Measurements from ENCODE around the gene CT45A10.
"Not testable (repeated sequence)": the region's sequence is repeated elsewhere in the genome, so short reads cannot be mapped to it uniquely, and the experiment has no call there.

Gene CT45A10

GRCh38 chrX:135893294-135893817 is at the start of gene CT45A10, which contains the start of gene SAGE1:
CT45A10 (minus strand) TSS chrX:135893444; CDS start chrX:135885344, 8,100 bp downstream.
SAGE1 (plus strand) TSS chrX:135893716; CDS start chrX:135896243, 2,527 bp downstream.
- H3K36me3 ChIP-seq (ENCODE audit: control insufficient read depth, insufficient read depth, low read length): no peaks in the 10 kb centered on the region
- H3K9me3 ChIP-seq (ENCODE audit: control insufficient read depth, low read length): no peaks in the 10 kb centered on the region

GRCh38 chrX:135931644-135932487 is 38.6 kb upstream of the CT45A10 start:
- TF ChIP-seq CTCF (IDR thresholded peaks at IDR 0.05): peak; percentile 38
- Histone ChIP-seq H3K9ac (no peak overlapping the region), H2AFZ (no peak overlapping the region), H3K4me3 (ENCODE audit: low read depth, low read length) (no peak overlapping the region), H3K36me3 (ENCODE audit: control insufficient read depth, insufficient read depth, low read length) (no peaks in the 10 kb centered on the region), H3K4me1 (no peaks in the 10 kb centered on the region), H3K27me3 (ENCODE audit: control insufficient read depth, insufficient read depth, low read length) (no peaks in the 10 kb centered on the region), H3K79me2 (no peaks in the 10 kb centered on the region), H3K4me2 (ENCODE audit: low read length) (no peak overlapping the region), H3K27ac (no peak overlapping the region), H3K9me3 (ENCODE audit: control insufficient read depth, low read length) (no peaks in the 10 kb centered on the region)

More at GRCh38 chrX:135893294-135893817, at the start of gene CT45A10, which contains the start of gene SAGE1:
- no peak within 1 kb of the TSS for H3K9ac ChIP-seq
- H3K4me2 ChIP-seq (ENCODE audit: low read length): no peak within 1 kb of the TSS
- H3K4me3 ChIP-seq (ENCODE audit: low read depth, low read length): no peak within 1 kb of the TSS
- no peaks in the 10 kb centered on the region for H3K27me3 ChIP-seq (ENCODE audit: control insufficient read depth, insufficient read depth, low read length)
- H3K4me1 ChIP-seq: no peaks in the 10 kb centered on the region
- no peak within 1 kb of the TSS for H2AFZ ChIP-seq
- no peaks in the 10 kb centered on the region for H3K79me2 ChIP-seq
- no peak for TF ChIP-seq CTCF (IDR thresholded peaks at IDR 0.05)
- H3K27ac ChIP-seq: no peak within 1 kb of the TSS

GRCh38 chrX:135927897-135928296 is 34.7 kb upstream of the CT45A10 start:
- Histone ChIP-seq H3K79me2 (no peaks in the 10 kb centered on the region), H3K4me2 (ENCODE audit: low read length) (no peak overlapping the region), H3K9ac (no peak overlapping the region), H3K9me3 (ENCODE audit: control insufficient read depth, low read length) (no peaks in the 10 kb centered on the region), H3K4me3 (ENCODE audit: low read depth, low read length) (no peak overlapping the region), H3K27ac (no peak overlapping the region), H3K36me3 (ENCODE audit: control insufficient read depth, insufficient read depth, low read length) (no peaks in the 10 kb centered on the region), H3K4me1 (no peaks in the 10 kb centered on the region), H2AFZ (no peak overlapping the region), H3K27me3 (ENCODE audit: control insufficient read depth, insufficient read depth, low read length) (no peaks in the 10 kb centered on the region)
- TF ChIP-seq CTCF (IDR thresholded peaks at IDR 0.05): no peak

- Histone ChIP-seq H3K27me3 (ENCODE audit: control insufficient read depth, insufficient read depth, low read length) (no peaks in the 10 kb centered on the region), H3K36me3 (ENCODE audit: control insufficient read depth, insufficient read depth, low read length) (no peaks in the 10 kb centered on the region)
- no peak for TF ChIP-seq CTCF (IDR thresholded peaks at IDR 0.05)
These were observed 30.1 kb upstream of the CT45A10 start for GRCh38 chrX:135923353-135923752.

GRCh38 chrX:135920516-135920915 is 27.3 kb upstream of the CT45A10 start:
- not testable (repeated sequence) for H3K27ac ChIP-seq; H3K4me1 ChIP-seq; H3K9ac ChIP-seq; H3K79me2 ChIP-seq; H3K36me3 ChIP-seq (ENCODE audit: control insufficient read depth, insufficient read depth, low read length); H3K27me3 ChIP-seq (ENCODE audit: control insufficient read depth, insufficient read depth, low read length); H2AFZ ChIP-seq; H3K9me3 ChIP-seq (ENCODE audit: control insufficient read depth, low read length); H3K4me2 ChIP-seq (ENCODE audit: low read length); H3K4me3 ChIP-seq (ENCODE audit: low read depth, low read length)

More at GRCh38 chrX:135923353-135923752, 30.1 kb upstream of the CT45A10 start:
- no peaks in the 10 kb centered on the region for H3K79me2 ChIP-seq
- no peak overlapping the region for H3K4me3 ChIP-seq (ENCODE audit: low read depth, low read length)
- H3K4me2 ChIP-seq (ENCODE audit: low read length): no peak overlapping the region
- H3K9ac ChIP-seq: no peak overlapping the region
- H3K27ac ChIP-seq: no peak overlapping the region
- no peaks in the 10 kb centered on the region for H3K4me1 ChIP-seq
- no peak overlapping the region for H2AFZ ChIP-seq
- H3K9me3 ChIP-seq (ENCODE audit: control insufficient read depth, low read length): no peaks in the 10 kb centered on the region
